ENCODE data around the gene KIF21A.

The KIF21A gene

DNA sequence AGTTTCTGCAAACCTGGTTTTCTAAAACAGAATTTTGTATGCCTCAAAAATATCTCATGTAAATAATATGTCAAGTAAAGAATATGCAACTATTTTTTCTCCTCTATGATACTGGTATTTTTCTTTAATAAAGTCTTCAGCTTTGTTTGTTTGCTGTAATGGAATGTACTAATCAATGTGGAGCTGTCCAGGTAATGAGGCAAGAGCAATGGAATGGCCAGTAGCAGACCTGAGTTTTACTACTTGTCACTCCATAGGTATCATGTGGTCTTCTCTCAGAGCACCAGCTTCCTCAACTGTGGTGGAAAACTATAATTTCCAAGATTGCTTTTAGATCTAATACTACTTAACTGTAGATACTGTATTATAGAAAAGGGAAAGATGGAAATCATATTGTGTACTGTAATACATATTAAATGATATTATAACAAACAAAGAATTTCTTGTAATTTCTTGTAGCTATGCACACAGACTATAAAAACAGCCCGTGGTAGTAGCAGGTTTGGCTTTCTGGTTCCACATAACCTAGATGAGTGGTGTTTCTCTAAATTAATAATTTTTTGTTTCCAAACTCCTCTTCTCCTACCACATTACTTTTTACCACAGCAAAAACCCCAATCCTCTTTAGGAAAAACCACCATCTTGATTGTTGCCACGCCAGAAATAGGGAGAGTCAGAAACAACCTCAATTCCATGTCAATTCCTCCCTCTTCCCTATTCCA, 70.6 kb downstream of the KIF21A start:
- no peaks in the 10 kb centered on the region for H3K27me3 ChIP-seq
- H3K4me1 ChIP-seq: no peaks in the 10 kb centered on the region
- H3K4me3 ChIP-seq: no peak overlapping the region
- H3K36me3 ChIP-seq: no peaks in the 10 kb centered on the region
- H3K4me2 ChIP-seq: no peak overlapping the region
- no peaks in the 10 kb centered on the region for H4K20me1 ChIP-seq
- TF ChIP-seq Cebpa-rat (IDR thresholded peaks at IDR 0.05): no peak
- no peak overlapping the region for H3K9ac ChIP-seq
- no peak overlapping the region for H3K27ac ChIP-seq
- no peaks in the 10 kb centered on the region for H3K9me3 ChIP-seq

DNA sequence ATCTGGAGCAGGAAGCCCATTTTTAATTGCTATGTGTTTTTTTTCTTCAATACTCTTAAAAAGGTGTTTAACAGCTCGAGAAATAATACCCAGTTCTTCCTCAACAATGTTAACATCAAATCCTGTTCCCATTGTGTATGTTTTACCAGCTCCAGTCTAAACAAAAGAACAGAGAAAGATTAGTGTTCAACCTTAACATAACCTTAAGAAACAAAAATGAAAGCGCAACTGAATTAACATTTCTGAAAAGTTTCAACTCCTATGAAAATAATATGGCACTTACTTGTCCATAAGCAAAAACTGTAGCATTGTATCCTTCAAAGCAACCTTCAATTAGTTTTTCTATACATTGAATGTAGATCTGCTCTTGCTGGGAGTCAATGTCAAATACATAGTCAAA, 73.2 kb downstream of the KIF21A start:
- Histone ChIP-seq H3K4me3 (no peak overlapping the region), H3K4me1 (no peaks in the 10 kb centered on the region), H3K27me3 (no peaks in the 10 kb centered on the region), H3K9ac (no peak overlapping the region), H3K4me2 (no peak overlapping the region), H3K36me3 (no peaks in the 10 kb centered on the region), H3K9me3 (no peaks in the 10 kb centered on the region), H3K27ac (no peak overlapping the region), H4K20me1 (no peaks in the 10 kb centered on the region)
- no peak for TF ChIP-seq Cebpa-rat (IDR thresholded peaks at IDR 0.05)

DNA sequence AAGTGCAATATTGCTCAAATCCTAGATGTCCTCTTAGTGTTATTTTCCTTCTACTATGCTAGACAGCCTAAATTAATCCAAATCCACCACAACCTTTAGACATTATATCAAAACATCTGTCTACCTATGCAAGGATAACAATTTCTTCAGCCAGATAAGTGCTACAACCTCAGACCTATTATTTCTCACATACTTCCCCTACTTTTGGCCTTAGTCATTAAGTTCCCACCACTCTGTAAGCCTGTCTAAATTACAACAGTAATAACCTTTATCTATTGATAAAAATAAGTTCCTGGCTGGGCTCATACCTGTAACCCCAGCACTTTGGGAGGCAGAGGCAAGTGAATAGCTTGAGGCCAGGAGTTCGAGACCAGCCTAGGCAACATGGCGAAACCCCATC, 74.0 kb downstream of the KIF21A start:
- H3K36me3 ChIP-seq: no peaks in the 10 kb centered on the region
- TF ChIP-seq Cebpa-rat (IDR thresholded peaks at IDR 0.05): no peak
- no peaks in the 10 kb centered on the region for H3K4me1 ChIP-seq
- H3K27me3 ChIP-seq: no peaks in the 10 kb centered on the region
- no peak overlapping the region for H3K4me2 ChIP-seq
- H4K20me1 ChIP-seq: no peaks in the 10 kb centered on the region
- H3K4me3 ChIP-seq: no peak overlapping the region
- no peak overlapping the region for H3K27ac ChIP-seq
- H3K9ac ChIP-seq: no peak overlapping the region
- H3K9me3 ChIP-seq: no peaks in the 10 kb centered on the region

DNA sequence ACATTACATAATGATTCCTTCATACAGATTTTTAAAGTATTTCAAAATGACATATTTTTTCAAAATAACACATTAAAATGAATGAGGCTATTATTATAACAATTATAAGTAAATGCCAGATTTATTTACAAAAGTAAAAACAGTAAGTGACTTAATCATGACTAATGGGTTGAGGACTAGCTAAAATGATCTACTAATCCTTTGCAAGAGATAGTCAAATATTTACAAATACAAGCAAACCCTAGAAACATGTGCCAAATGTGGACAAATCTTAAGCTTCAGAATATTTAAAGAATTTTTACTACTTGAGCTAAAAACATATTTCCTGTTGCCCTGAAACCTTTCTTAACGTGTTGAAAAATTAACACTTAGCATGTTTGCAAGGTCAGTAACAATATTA, 74.8 kb downstream of the KIF21A start:
- Histone ChIP-seq H3K4me2 (no peak overlapping the region), H3K36me3 (no peaks in the 10 kb centered on the region), H3K27me3 (no peaks in the 10 kb centered on the region), H3K4me3 (no peak overlapping the region), H3K4me1 (no peaks in the 10 kb centered on the region), H3K9ac (no peak overlapping the region), H3K27ac (no peak overlapping the region), H4K20me1 (no peaks in the 10 kb centered on the region), H3K9me3 (no peaks in the 10 kb centered on the region)
- TF ChIP-seq Cebpa-rat (IDR thresholded peaks at IDR 0.05): no peak

DNA sequence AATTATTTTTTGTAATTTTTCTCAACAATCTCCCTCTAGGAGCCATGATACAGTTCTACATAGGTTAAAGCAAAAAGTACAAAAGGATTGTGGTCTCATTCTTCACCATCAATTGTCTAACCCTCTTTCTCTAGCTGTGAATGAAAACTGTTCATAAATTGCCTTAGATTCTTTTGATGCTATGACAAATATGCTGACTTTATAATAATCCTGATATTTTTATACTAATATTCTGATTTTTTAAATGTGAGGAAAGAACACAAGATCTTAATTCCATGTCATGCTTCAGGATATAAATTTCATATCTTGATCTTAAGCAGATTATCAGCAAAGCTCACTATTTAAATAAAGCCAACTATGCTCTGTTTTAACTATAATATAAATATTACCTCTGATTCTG, 75.4 kb downstream of the KIF21A start:
- H3K4me1 ChIP-seq: no peaks in the 10 kb centered on the region
- H4K20me1 ChIP-seq: no peaks in the 10 kb centered on the region
- H3K36me3 ChIP-seq: no peaks in the 10 kb centered on the region
- H3K4me3 ChIP-seq: no peak overlapping the region
- H3K9ac ChIP-seq: no peak overlapping the region
- H3K4me2 ChIP-seq: no peak overlapping the region
- H3K27ac ChIP-seq: no peak overlapping the region
- H3K27me3 ChIP-seq: no peaks in the 10 kb centered on the region
- no peak for TF ChIP-seq Cebpa-rat (IDR thresholded peaks at IDR 0.05)
- H3K9me3 ChIP-seq: no peaks in the 10 kb centered on the region

DNA sequence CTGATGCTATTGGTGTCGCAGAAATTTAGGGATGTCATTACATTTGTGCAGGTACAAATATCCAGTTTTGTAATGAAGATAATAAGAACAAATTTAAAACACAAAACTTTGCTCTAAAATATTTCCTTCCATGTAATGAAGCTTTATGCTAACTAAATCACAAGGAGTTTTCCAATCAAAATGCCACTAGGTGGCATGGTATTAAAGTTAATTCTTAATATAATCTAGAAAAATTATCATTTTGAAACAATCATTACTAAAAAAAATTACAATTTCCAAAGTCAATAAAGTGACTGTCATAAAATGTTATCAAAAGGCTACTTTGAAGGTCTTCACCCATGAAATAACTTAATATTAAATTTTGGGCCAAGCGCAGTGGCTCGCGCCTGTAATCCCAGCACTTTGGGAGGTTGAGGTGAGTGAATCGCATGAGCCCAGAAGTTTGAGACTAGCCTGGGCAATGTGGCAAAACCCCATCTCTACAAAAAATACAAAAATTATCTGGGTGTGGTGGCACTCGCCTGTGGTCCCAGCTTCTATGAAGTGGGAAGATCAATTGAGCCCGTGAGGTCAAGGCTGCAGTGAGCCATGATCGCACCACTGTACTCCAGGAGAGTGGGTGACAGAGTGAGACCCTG, 77.4 kb downstream of the KIF21A start:
- Histone ChIP-seq H3K36me3 (no peaks in the 10 kb centered on the region), H3K27ac (no peak overlapping the region), H3K4me3 (no peak overlapping the region), H3K9me3 (no peaks in the 10 kb centered on the region), H3K9ac (no peak overlapping the region), H3K4me1 (no peaks in the 10 kb centered on the region), H3K4me2 (no peak overlapping the region), H4K20me1 (no peaks in the 10 kb centered on the region), H3K27me3 (no peaks in the 10 kb centered on the region)
- no peak for TF ChIP-seq Cebpa-rat (IDR thresholded peaks at IDR 0.05)

DNA sequence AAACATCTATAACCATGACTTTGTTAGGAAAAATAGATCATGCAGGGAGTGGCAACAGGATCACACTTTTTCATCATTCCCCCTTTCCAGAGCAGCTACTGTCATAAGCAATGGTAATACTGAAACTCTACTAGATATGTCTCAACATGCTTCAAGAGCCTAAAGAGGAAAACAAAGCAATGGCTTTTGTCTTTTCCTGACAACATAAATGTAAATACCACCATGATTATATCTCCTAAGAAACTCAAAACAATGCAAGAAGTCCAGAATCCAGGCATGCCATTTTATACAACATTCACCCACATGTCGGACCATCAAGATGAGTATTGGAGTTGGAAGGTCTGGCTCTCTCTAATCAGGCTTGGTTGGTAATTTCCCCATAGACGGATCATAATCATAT, 78.7 kb downstream of the KIF21A start:
- Histone ChIP-seq H3K4me2 (no peak overlapping the region), H3K4me1 (no peaks in the 10 kb centered on the region), H4K20me1 (no peaks in the 10 kb centered on the region), H3K4me3 (no peak overlapping the region), H3K27ac (no peak overlapping the region), H3K27me3 (no peaks in the 10 kb centered on the region), H3K9me3 (no peaks in the 10 kb centered on the region), H3K9ac (no peak overlapping the region), H3K36me3 (no peaks in the 10 kb centered on the region)
- TF ChIP-seq Cebpa-rat (IDR thresholded peaks at IDR 0.05): no peak

DNA sequence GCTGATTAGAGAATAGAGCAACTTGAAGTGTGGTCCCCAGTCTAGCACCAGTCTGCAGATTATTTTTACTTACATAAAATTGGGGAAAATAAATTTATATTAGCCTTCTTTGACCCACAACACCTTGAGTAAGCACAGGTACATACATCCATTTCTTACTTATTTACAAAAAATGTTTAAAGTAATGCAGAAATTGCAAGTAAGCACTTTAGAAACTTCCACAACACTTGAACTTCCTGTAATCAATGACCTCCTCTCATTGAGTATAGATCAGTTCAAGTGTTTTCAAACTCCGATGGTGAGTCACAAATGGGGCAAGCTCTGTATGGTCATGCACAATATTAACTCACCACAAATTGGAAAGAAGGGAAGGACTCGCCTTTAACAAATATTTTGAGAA, 83.3 kb downstream of the KIF21A start:
- H3K9me3 ChIP-seq: no peaks in the 10 kb centered on the region
- H4K20me1 ChIP-seq: no peaks in the 10 kb centered on the region
- no peaks in the 10 kb centered on the region for H3K36me3 ChIP-seq
- H3K4me2 ChIP-seq: no peak overlapping the region
- H3K4me3 ChIP-seq: no peak overlapping the region
- no peak overlapping the region for H3K9ac ChIP-seq
- no peak overlapping the region for H3K27ac ChIP-seq
- no peak for TF ChIP-seq Cebpa-rat (IDR thresholded peaks at IDR 0.05)
- H3K4me1 ChIP-seq: no peaks in the 10 kb centered on the region
- no peaks in the 10 kb centered on the region for H3K27me3 ChIP-seq

DNA sequence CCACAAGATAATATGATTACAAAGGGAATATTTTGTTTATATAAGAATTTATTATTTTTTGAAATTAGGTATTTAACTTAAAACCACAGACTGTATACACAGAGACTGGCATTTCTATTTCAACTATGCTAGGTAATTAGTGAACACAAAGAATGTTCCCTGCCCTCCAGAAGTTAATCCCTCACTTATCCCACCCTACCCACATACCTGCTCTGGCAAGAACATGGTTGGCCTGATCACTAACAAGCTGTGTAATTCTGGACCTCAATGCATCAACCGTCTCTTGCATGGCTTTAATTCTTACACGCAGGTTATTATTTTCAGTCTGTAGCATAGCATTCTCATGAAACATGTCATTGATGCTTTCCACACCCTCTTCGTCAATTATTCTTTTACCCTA, 85.9 kb downstream of the KIF21A start:
- H3K4me1 ChIP-seq: no peaks in the 10 kb centered on the region
- no peak overlapping the region for H3K4me3 ChIP-seq
- no peaks in the 10 kb centered on the region for H3K9me3 ChIP-seq
- H3K27ac ChIP-seq: no peak overlapping the region
- no peak for TF ChIP-seq Cebpa-rat (IDR thresholded peaks at IDR 0.05)
- H3K4me2 ChIP-seq: no peak overlapping the region
- no peaks in the 10 kb centered on the region for H4K20me1 ChIP-seq
- no peaks in the 10 kb centered on the region for H3K36me3 ChIP-seq
- no peaks in the 10 kb centered on the region for H3K27me3 ChIP-seq
- H3K9ac ChIP-seq: no peak overlapping the region

DNA sequence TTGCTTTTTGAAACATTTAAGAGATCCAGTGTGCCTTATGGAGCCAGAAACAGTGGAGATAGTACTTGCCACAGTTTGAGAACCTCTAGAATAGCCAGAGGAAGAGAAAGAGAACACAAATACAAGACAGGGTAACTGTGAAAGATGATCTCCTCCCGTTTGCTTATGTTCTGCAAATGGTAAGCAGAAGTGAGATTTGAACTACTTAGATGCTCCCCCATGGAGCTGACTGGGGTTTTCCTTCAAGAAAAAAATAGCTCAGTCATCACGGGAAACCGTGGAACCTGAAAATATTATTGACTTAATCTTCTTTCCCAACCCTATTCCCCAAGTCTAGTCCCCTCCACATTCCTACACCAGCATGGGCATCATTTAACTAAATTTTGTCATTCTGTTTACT, 87.1 kb downstream of the KIF21A start:
- no peak overlapping the region for H3K4me2 ChIP-seq
- H3K27ac ChIP-seq: no peak overlapping the region
- TF ChIP-seq Cebpa-rat (IDR thresholded peaks at IDR 0.05): no peak
- H3K36me3 ChIP-seq: no peaks in the 10 kb centered on the region
- no peak overlapping the region for H3K4me3 ChIP-seq
- no peak overlapping the region for H3K9ac ChIP-seq
- H4K20me1 ChIP-seq: no peaks in the 10 kb centered on the region
- no peaks in the 10 kb centered on the region for H3K9me3 ChIP-seq
- H3K4me1 ChIP-seq: no peaks in the 10 kb centered on the region
- H3K27me3 ChIP-seq: no peaks in the 10 kb centered on the region
